ENCODE data around the gene PDE5A. TPM values are rescaled to one million over a fixed set of nuclear protein-coding genes. Genes with fewer than 3 reads are reported as not detected.
"Not testable (repeated sequence)": the region's sequence is repeated elsewhere in the genome, so short reads cannot be mapped to it uniquely, and the experiment has no call there.

The PDE5A gene
- polyA plus RNA-seq, 3 donors: 0.80 to 0.82 TPM; not detected in 1

GRCh38 chr4:119638359-119638758 lies 9.8 kb upstream of the PDE5A start:
- Histone ChIP-seq H3K4me1 (ENCODE audit: control insufficient read depth in 1 of 2, insufficient read depth in 2 of 2, low read length in 2 of 2) (no peaks in the 10 kb centered on the region), H3K4me2 (replicated peaks; ENCODE audit: extremely low read depth, low read length, poor library complexity, severe bottlenecking) (no peak overlapping the region), H3K27me3 (ENCODE audit: control insufficient read depth in 2 of 2, insufficient read depth in 2 of 2, low read length in 2 of 2) (peaks cover 4 to 11% of the 10 kb centered on the region in 2 donors), H2AFZ (ENCODE audit: insufficient read depth, low read depth, low read length, poor library complexity, severe bottlenecking) (no peak overlapping the region), H3K27ac (ENCODE audit: low read depth in 1 of 2, low read length in 2 of 2) (no peak overlapping the region), H3K79me2 (ENCODE audit: insufficient read depth, low read length) (no peaks in the 10 kb centered on the region), H3K9me3 (replicated peaks in 1 of 2; ENCODE audit: control insufficient read depth in 1 of 2, insufficient read depth in 1 of 2, low read length in 2 of 2) (no peaks in the 10 kb centered on the region), H3K4me3 (replicated peaks in 1 of 3; ENCODE audit: low read depth in 2 of 3, low read length in 3 of 3) (no peak overlapping the region), H3K36me3 (replicated peaks in 1 of 2; ENCODE audit: control insufficient read depth in 1 of 2, insufficient read depth in 2 of 2, low read length in 2 of 2) (no peaks in the 10 kb centered on the region), H4K20me1 (ENCODE audit: insufficient read depth, low read length) (no peaks in the 10 kb centered on the region), H3K9ac (ENCODE audit: insufficient read depth, low read length, poor library complexity, severe bottlenecking) (no peak overlapping the region)
- H3K4me3 Mint-ChIP-seq: no peak overlapping the region
- intact Hi-C loops (cut with micrococcal nuclease): no loop called here
- no peaks in the 10 kb centered on the region for H3K36me3 Mint-ChIP-seq
- TF ChIP-seq, protein P1, sequence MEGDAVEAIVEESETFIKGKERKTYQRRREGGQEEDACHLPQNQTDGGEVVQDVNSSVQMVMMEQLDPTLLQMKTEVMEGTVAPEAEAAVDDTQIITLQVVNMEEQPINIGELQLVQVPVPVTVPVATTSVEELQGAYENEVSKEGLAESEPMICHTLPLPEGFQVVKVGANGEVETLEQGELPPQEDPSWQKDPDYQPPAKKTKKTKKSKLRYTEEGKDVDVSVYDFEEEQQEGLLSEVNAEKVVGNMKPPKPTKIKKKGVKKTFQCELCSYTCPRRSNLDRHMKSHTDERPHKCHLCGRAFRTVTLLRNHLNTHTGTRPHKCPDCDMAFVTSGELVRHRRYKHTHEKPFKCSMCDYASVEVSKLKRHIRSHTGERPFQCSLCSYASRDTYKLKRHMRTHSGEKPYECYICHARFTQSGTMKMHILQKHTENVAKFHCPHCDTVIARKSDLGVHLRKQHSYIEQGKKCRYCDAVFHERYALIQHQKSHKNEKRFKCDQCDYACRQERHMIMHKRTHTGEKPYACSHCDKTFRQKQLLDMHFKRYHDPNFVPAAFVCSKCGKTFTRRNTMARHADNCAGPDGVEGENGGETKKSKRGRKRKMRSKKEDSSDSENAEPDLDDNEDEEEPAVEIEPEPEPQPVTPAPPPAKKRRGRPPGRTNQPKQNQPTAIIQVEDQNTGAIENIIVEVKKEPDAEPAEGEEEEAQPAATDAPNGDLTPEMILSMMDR (IDR thresholded peaks at IDR 0.05): no peak
- no peak for DNase-seq
- H3K27me3 Mint-ChIP-seq (ENCODE audit: low read depth in 3 of 3): peaks cover 4 to 8% (median 5%) of the 10 kb centered on the region in 3 donors
- no CpG with 5 or more reads among the region's 1 CpG for WGBS (ENCODE audit: insufficient coverage)
- no peak overlapping the region for H3K27ac Mint-ChIP-seq
- no peaks in the 10 kb centered on the region for H3K9me3 Mint-ChIP-seq
- H3K4me1 Mint-ChIP-seq: no peaks in the 10 kb centered on the region

- DNase-seq; H3K79me2 ChIP-seq (ENCODE audit: insufficient read depth, low read length); H3K9ac ChIP-seq (ENCODE audit: insufficient read depth, low read length, poor library complexity, severe bottlenecking); H4K20me1 ChIP-seq (ENCODE audit: insufficient read depth, low read length); H3K4me2 ChIP-seq (replicated peaks; ENCODE audit: extremely low read depth, low read length, poor library complexity, severe bottlenecking); H3K4me3 Mint-ChIP-seq; H3K9me3 Mint-ChIP-seq; intact Hi-C loops (cut with micrococcal nuclease); H3K36me3 Mint-ChIP-seq; H2AFZ ChIP-seq (ENCODE audit: insufficient read depth, low read depth, low read length, poor library complexity, severe bottlenecking); H3K27ac Mint-ChIP-seq; H3K36me3 ChIP-seq (replicated peaks in 1 of 2; ENCODE audit: control insufficient read depth in 1 of 2, insufficient read depth in 2 of 2, low read length in 2 of 2); H3K27ac ChIP-seq (ENCODE audit: low read depth in 1 of 2, low read length in 2 of 2); H3K4me1 Mint-ChIP-seq; H3K4me3 ChIP-seq (replicated peaks in 1 of 3; ENCODE audit: low read depth in 2 of 3, low read length in 3 of 3); H3K9me3 ChIP-seq (replicated peaks in 1 of 2; ENCODE audit: control insufficient read depth in 1 of 2, insufficient read depth in 1 of 2, low read length in 2 of 2); H3K4me1 ChIP-seq (ENCODE audit: control insufficient read depth in 1 of 2, insufficient read depth in 2 of 2, low read length in 2 of 2): not testable (repeated sequence)
- H3K27me3 ChIP-seq (ENCODE audit: control insufficient read depth in 2 of 2, insufficient read depth in 2 of 2, low read length in 2 of 2): peaks cover 4 to 11% of the 10 kb centered on the region in 2 donors
- H3K27me3 Mint-ChIP-seq (ENCODE audit: low read depth in 3 of 3): peaks cover 4 to 15% (median 10%) of the 10 kb centered on the region in 3 donors
Measured at GRCh38 chr4:119636851-119637250, 8.2 kb upstream of the PDE5A start.

All from CD14-positive monocyte (primary cell).